BJ (cell line): ENCODE results near the gene MGAT4C. TPM values are rescaled to one million over a fixed set of nuclear protein-coding genes. Genes with fewer than 3 reads are reported as not detected.

Source experiments
- CTCF ChIA-PET: fragments of 350-600 bp; formaldehyde crosslinking; extraction: SDS; loops from one replicate; lab custom pipeline; 2021; ENCODE audit warnings: antibody characterized with exemption, inconsistent platforms; lab: Yijun Ruan, JAX
- POLR2A ChIA-PET: fragments of 300-600 bp; sonication (Branson Sonifier 250); formaldehyde crosslinking; extraction: SDS; loops from one replicate; lab custom pipeline; 2021; ENCODE audit warnings: antibody characterized with exemption; lab: Charles Lee
- DNase-seq: peaks from one replicate; pipeline ENCODE4 v3.0.0-alpha.2; 2011; ENCODE audit warnings: low read depth
- H3K27me3 ChIP-seq: 2 replicates; pipeline ENCODE4 v1.6.0; 2011; ENCODE audit warnings: low read length; ENCODE audit not compliant: control insufficient read depth, insufficient read depth
- H3K36me3 ChIP-seq: 2 replicates; pipeline ENCODE4 v1.5.1; 2011; ENCODE audit warnings: low read length; ENCODE audit not compliant: control insufficient read depth, insufficient read depth
- H3K4me3 ChIP-seq: 2 replicates; pipeline ENCODE4 v1.5.1; 2011; ENCODE audit warnings: low read depth, mild to moderate bottlenecking, control low read depth, low read length
- polyA plus RNA-seq: library from polyadenylated mRNA; depleted of rRNA; stranded (reverse); fragments of >200 nt; gene quantifications from 2 replicates; pipeline ENCODE4 v1.2.3, GENCODE V29; 2011
- TF ChIP-seq, protein P1 (sequence below): IDR thresholded peaks from 2 replicates; pipeline ENCODE4 v1.5.1; 2011; ENCODE audit warnings: low read depth, mild to moderate bottlenecking, control low read depth, inconsistent platforms, low read length, moderate library complexity; ENCODE audit not compliant: insufficient read depth

MGAT4C gene
- polyA plus RNA-seq, 1 experiment = not detected

DNA sequence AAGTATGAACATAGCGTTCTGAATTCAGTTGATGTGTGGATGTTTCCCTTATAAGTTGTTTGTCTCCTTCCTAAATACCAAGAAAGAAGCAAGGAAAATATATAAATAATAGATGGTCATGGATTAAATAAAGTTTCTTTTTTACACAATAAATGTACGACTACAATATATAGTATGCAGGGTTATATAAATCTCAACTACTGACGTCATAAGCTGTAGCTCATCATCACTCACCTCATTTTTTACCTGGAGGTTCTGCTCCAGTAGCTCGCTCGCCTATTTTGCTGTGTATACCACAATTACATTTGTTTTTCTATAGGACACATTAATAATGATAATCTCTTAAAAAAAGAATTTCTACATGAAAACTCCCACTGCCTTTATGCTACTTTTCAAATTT lies 272.6 kb downstream of the MGAT4C start:
- no peaks in the 10 kb centered on the region for H3K27me3 ChIP-seq
- no peak overlapping the region for H3K4me3 ChIP-seq
- no peak for DNase-seq
- TF ChIP-seq, protein P1, sequence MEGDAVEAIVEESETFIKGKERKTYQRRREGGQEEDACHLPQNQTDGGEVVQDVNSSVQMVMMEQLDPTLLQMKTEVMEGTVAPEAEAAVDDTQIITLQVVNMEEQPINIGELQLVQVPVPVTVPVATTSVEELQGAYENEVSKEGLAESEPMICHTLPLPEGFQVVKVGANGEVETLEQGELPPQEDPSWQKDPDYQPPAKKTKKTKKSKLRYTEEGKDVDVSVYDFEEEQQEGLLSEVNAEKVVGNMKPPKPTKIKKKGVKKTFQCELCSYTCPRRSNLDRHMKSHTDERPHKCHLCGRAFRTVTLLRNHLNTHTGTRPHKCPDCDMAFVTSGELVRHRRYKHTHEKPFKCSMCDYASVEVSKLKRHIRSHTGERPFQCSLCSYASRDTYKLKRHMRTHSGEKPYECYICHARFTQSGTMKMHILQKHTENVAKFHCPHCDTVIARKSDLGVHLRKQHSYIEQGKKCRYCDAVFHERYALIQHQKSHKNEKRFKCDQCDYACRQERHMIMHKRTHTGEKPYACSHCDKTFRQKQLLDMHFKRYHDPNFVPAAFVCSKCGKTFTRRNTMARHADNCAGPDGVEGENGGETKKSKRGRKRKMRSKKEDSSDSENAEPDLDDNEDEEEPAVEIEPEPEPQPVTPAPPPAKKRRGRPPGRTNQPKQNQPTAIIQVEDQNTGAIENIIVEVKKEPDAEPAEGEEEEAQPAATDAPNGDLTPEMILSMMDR = no peak
- H3K36me3 ChIP-seq = no peaks in the 10 kb centered on the region
- CTCF ChIA-PET = no interaction called here
- POLR2A ChIA-PET = no interaction called here

DNA sequence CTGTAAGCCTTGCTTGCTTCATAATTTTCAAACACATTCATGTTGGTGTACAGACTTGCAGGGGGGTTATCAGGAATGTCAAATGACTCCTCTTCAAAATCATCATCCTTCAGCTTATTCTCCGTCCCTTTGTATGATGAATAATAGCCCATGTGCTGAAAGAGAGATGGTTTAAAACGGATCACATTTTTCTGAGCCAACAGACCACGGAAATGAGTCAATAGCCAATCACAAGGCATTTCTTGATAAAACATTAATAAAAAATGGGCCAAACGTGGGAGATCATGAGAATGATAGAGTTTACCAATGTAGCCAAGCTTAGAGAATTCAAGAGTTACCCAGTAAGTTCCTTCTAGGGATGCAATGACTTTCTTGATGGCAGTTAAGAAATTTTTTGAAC lies 276.6 kb downstream of the MGAT4C start:
- Histone ChIP-seq H3K27me3 (no peaks in the 10 kb centered on the region), H3K4me3 (no peak overlapping the region), H3K36me3 (no peaks in the 10 kb centered on the region)
- TF ChIP-seq, protein P1 = no peak
- POLR2A ChIA-PET = no interaction called here
- no peak for DNase-seq
- CTCF ChIA-PET = interaction anchor here (0.5 kb wide), 1 partner anchor 1558 kb away, joined by 3 read pairs; no protein-coding TSS in a partner anchor

DNA sequence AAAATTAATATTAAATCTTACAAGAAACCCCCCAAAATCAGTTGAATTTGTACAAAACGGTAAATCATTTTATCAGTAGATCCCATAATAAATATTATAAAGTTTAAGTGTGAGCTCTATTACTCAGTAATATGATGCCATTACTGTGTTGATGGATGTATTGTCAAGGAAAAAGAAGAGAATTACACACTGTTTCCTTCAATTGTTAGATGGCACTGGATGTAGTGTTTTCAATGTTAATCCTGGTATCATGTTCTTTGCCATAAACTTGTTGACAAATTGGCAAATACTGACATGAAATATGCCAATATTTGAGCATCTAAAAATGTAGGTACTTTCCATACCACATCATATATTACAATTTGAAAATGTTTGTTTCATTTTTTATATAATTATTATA lies 280.5 kb downstream of the MGAT4C start:
- no peaks in the 10 kb centered on the region for H3K27me3 ChIP-seq
- H3K36me3 ChIP-seq = no peaks in the 10 kb centered on the region
- ChIA-PET POLR2A (no interaction called here), CTCF (no interaction called here)
- no peak for DNase-seq
- TF ChIP-seq, protein P1 = no peak
- no peak overlapping the region for H3K4me3 ChIP-seq

DNA sequence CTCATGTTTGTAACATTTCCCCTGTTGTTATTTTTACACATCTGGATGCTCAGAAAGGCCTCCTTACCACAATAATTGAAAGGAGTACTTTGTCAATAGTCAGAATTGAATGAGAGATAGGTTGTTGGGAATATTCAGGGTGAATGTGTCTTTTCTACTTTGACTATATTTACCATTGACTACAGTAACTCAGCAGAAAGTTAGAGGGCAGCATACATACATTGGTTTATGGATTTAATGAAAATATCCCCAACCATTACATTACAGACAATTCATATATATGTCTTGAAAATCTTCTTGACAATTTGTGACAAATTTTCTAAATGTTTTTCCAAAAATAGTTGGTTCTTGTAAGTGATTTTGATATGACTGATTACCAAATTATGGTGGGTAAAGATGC lies 284.4 kb downstream of the MGAT4C start:
- TF ChIP-seq, protein P1 = no peak
- Histone ChIP-seq H3K4me3 (no peak overlapping the region), H3K36me3 (no peaks in the 10 kb centered on the region), H3K27me3 (no peaks in the 10 kb centered on the region)
- DNase-seq = no peak
- POLR2A ChIA-PET = no interaction called here
- CTCF ChIA-PET = no interaction called here

DNA sequence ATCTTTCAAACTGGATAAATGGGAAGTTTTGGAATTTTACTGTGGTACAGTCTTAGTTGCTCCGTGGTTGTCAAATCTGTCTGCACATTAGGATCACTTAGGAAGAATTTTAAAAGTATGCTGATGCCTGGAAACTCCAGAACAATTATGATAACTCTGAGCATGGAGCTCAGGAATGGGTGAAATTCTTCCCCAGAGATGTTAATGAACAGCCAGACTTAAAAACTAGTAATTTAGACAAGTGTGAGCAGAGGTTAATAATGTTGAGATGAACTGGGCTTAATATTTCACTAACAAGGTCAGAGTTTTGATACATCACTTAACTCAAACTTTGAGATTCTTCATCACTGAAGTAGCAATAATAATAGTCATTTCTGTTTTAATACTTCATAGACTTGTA lies 287.6 kb downstream of the MGAT4C start:
- Histone ChIP-seq H3K36me3 (no peaks in the 10 kb centered on the region), H3K4me3 (no peak overlapping the region), H3K27me3 (no peaks in the 10 kb centered on the region)
- POLR2A ChIA-PET = no interaction called here
- TF ChIP-seq, protein P1 = no peak
- DNase-seq = no peak
- CTCF ChIA-PET = no interaction called here
